Superior temporal gyrus (tissue), 1 donor: ENCODE results near the gene TNFAIP8L2.
"Not testable (repeated sequence)": the region's sequence is repeated elsewhere in the genome, so short reads cannot be mapped to it uniquely, and the experiment has no call there.

Source experiments
- DNase-seq: peaks from one replicate; pipeline ENCODE4 v3.0.0-alpha.2; 2016; ENCODE audit errors: extremely low spot score

The TNFAIP8L2 gene

GRCh38 chr1:151189637-151190445 lies 33.4 kb downstream of the TNFAIP8L2 start, which contains the start of gene VPS72:
Gene VPS72, minus strand, starts transcription at chr1:151190197. Its CDS starts 76 bp downstream, at chr1:151190121.
- peak; percentile 91 for DNase-seq

DNA sequence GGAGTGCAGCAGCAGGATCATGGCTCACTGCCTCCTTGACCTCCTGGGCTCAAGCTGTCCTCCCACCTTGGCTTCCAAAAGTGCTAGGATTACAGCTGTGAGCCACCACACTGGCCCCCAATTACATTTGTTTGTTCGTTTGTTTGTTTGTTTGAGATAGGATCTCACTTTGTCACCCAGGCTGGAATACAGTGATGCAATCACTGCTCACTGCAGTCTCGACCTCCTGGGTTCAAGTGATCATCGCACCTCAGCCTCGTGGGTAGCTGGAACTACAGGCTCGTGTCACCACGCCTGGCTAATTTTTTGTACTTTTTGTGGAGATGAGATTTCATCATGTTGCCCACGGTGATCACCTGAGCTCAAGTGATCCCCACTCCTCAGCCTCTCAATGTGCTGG lies 35.6 kb downstream of the TNFAIP8L2 start:
- DNase-seq = no peak

GRCh38 chr1:151193304-151193703 lies 36.9 kb downstream of the TNFAIP8L2 start:
- DNase-seq = no peak

DNA sequence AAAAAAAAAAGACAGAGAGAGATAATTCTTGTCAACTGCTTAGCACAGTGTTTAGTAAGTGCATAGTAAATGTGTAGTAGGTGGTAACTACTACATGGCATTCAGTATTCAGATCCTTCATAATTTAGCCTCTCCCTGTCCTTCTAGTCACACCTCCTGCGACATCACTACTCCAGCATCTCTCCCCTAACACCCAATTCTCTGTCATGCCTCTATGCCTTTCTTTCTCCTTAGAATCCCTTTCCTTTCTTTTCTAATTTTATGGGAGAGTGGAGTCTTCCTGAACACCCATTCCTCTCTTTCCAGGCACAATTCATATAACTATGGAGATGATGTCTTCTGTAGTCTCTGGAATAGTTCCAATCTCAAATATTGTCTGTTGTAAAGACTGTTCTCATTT lies 37.4 kb downstream of the TNFAIP8L2 start:
- DNase-seq = no peak

GRCh38 chr1:151194894-151195594 lies 38.6 kb downstream of the TNFAIP8L2 start:
- DNase-seq = not testable (repeated sequence)

DNA sequence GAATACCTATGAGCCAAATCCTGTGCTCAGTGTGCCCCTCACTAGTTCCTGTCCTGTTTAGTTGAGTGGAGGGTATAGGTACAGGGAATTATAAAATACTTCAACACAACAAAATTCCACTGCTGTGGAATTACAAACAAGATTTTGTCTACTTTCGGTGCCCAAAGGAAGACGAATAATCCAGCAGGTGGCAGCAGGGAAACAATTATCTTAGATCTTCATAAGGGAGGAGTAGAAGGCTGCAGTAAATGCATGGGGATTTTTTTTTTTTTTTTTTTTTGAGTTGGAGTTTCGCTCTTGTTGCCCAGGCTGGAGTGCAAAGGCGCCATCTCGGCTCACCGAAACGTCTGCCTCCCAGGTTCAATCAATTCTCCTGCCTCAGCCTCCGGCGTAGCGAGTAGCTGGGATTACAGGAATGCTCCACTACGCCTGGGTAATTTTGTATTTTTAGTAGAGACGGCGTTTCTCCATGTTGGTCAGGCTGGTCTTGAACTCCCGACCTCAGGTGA lies 39.9 kb downstream of the TNFAIP8L2 start:
- peak; percentile 93 for DNase-seq

GRCh38 chr1:151197863-151198253 lies 41.4 kb downstream of the TNFAIP8L2 start:
- DNase-seq = no peak

DNA sequence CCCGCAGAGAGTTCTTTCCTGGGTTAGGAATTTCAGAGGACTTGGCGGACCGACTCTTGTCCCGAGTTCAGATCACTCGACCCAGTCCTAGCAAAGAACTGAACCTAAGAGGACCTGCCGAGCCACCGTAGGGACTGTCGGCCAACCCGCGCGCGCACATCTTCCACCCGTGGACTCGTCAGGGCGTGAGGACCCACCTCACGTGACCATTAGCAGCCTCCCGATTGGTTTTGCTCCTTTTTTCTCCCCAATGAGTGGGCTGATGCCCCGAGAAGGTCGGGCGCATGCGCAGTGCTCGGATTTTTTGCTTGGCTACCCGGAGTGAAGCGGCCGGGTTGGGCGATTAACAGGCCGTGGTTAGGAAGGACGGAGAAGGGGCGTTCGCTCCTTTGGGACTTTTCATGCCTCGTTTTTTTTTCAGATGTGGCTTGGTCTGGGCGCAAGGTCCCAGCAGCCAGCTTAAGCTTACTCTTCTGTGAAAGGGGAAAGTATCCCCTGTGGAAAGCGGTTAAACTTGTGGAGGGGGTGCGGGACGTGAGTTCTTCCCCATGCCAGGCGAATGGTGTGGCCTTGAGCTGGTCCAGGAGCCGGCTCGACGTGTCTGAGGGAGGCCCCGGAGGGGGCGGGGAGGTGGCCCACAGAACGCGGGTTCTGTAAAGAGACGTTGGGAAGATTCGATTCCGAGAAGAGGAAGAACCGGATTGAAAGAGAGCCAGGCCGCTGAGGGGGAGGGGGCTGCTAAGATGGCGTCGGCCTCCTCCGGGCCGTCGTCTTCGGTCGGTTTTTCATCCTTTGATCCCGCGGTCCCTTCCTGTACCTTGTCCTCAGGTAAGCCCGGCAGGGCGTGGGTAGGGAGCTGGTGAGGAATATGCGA lies 42.0 kb downstream of the TNFAIP8L2 start, which contains the start of gene PIP5K1A:
Gene PIP5K1A (plus strand): TSS at position 299 of the 874 bp plus-strand sequence. CDS start 445 bp downstream, at position 744.
- DNase-seq = peak; percentile 100

DNA sequence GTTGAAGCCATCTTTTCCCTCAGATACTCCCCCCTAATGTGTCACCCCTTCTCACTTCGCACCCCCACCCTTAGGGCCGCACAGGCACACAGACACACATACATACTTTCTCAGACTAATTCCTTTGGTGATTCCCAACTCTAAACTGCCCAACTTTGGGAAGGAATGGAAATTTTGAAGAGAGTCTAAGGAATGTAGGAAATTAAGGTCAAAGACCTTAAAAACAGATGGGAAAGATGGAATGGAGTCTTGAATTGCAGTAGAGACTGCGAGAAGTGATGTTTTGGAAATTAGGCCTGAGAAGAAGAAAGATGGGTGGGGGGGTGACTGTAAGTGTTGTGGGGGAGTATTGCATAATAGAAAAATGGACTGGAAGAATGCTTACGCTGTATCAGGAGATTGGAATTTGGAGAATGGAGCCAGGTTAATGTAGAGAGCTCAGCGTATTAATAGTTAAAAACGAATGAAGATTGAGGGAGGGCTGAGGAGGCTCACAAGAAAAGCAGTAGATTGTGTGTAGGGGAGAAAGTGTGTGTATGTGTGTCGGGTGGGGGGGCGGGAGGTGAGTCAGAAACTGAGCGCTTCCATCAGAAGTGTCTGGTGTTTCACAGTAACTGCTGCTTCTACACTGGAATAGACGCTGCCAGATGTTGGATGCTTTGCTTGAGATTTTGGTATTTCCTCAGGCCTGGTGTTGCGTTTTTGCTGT lies 43.6 kb downstream of the TNFAIP8L2 start:
- DNase-seq = no peak

DNA sequence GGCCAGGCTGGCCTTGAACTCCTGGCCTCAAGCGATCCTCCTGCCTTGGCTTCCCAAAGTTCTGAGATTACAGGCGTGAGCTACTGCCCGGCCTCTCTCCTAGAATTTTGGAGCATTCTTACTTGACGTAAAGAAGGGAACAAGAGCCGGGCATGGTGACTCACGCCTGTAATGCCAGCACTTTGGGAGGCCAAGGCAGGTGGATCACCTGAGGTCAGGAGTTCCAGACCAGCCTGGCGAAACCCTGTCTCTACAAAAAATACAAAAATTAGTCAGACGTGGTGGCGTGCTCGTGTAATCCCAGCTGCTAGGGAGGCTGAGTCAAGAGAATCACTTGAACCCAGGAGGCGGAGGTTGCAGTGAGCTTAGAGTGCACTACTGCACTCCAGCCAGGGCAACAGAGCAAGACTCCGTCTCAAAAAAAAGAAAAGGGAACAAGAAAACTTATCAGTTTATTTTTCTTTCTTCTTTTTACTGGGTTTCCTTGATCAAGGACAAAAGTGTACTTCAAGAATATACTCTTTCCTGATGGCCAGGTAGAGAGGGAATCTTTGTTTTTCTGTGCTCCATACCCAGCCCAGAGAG lies 49.0 kb downstream of the TNFAIP8L2 start:
- not testable (repeated sequence) for DNase-seq
